Mesothelial cell of epicardium (in vitro differentiated cells): Measurements from ENCODE around the gene ENPP1. TPM values are rescaled to one million over a fixed set of nuclear protein-coding genes. Genes with fewer than 3 reads are reported as not detected.
"Not testable (repeated sequence)": the region's sequence is repeated elsewhere in the genome, so short reads cannot be mapped to it uniquely, and the experiment has no call there.

Source experiments
- DNase-seq, 2 experiments: peaks; one replicate each; pipeline ENCODE4 v3.0.0; 2021; ENCODE audit warnings: low spot score in 2 of 2; ENCODE audit not compliant: unreplicated experiment in 2 of 2
- H3K27ac Mint-ChIP-seq: 2 replicates; pipeline ENCODE4 v1.8.0; 2021; ENCODE audit warnings: mixed read lengths
- H3K27me3 Mint-ChIP-seq: 2 replicates; pipeline ENCODE4 v1.8.0; 2021; ENCODE audit warnings: low read depth, mixed read lengths
- H3K36me3 Mint-ChIP-seq: 2 replicates; pipeline ENCODE4 v1.8.0; 2021; ENCODE audit warnings: mixed read lengths
- H3K4me1 Mint-ChIP-seq: 2 replicates; pipeline ENCODE4 v1.8.0; 2021; ENCODE audit warnings: mixed read lengths
- H3K4me3 Mint-ChIP-seq: 2 replicates; pipeline ENCODE4 v1.8.0; 2021; ENCODE audit warnings: mild to moderate bottlenecking, moderate library complexity, mixed read lengths
- H3K9me3 Mint-ChIP-seq: 2 replicates; pipeline ENCODE4 v1.8.0; 2021; ENCODE audit warnings: mixed read lengths
- total RNA-seq: library from RNA; stranded (reverse); gene quantifications from 3 replicates; pipeline ENCODE4 v1.2.1, GENCODE V29; 2021
- TF ChIP-seq, protein P1 (sequence below): fragments of 200-600 bp; sonication (generic); IDR thresholded peaks from one replicate; pipeline ENCODE4 v1.5.0; 2021; ENCODE audit warnings: antibody characterized with exemption; ENCODE audit not compliant: unreplicated experiment

The ENPP1 gene
- total RNA-seq, 1 donor from 2014 or later: 6.8 TPM

DNA sequence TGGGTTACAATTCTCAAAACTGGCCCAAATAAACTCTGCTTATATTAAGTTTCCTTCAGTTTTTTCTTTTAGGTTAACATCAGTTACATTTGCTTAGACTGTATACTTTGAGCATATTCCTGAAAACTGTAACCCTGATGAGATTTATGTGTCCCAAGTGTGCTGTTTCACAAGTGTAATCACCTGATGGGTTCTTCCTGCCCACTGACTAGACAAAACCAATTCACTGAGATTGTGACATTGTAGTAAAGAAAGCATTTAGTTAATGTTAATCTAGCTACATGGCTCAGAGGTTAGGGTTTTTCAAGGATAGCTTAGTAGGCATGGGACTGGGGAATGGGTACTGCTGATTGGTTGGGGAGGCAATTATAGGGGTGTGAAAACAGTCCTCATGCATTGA, 89.8 kb downstream of the ENPP1 start:
- Mint-ChIP-seq H3K9me3 (peaks cover 19% of the 10 kb centered on the region), H3K27me3 (peaks cover 28% of the 10 kb centered on the region), H3K27ac (no peak overlapping the region), H3K36me3 (no peaks in the 10 kb centered on the region), H3K4me3 (no peak overlapping the region), H3K4me1 (peaks cover 5% of the 10 kb centered on the region)
- TF ChIP-seq, protein P1, sequence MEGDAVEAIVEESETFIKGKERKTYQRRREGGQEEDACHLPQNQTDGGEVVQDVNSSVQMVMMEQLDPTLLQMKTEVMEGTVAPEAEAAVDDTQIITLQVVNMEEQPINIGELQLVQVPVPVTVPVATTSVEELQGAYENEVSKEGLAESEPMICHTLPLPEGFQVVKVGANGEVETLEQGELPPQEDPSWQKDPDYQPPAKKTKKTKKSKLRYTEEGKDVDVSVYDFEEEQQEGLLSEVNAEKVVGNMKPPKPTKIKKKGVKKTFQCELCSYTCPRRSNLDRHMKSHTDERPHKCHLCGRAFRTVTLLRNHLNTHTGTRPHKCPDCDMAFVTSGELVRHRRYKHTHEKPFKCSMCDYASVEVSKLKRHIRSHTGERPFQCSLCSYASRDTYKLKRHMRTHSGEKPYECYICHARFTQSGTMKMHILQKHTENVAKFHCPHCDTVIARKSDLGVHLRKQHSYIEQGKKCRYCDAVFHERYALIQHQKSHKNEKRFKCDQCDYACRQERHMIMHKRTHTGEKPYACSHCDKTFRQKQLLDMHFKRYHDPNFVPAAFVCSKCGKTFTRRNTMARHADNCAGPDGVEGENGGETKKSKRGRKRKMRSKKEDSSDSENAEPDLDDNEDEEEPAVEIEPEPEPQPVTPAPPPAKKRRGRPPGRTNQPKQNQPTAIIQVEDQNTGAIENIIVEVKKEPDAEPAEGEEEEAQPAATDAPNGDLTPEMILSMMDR: no peak
- no peak for DNase-seq

DNA sequence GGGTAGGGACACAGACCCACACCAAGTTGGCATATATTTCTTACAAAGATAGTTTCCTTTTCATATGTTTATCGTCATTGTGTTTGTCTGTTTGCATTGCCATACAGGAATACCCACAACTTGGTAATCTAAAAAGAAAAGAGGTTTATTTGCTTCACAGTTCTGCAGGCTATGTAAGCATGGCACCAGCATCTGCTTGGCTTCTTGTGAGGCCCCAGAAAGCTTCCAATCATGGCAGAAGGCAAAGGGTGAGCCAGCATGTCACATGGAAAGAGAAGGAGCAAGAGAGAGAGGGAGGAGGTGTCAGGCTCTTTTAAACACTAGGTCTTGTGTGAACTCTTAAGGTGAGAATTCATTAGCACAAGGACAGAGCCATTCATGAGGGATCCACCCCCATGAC, 90.9 kb downstream of the ENPP1 start:
- peaks cover 13% of the 10 kb centered on the region for H3K4me1 Mint-ChIP-seq
- H3K36me3 Mint-ChIP-seq: no peaks in the 10 kb centered on the region
- TF ChIP-seq, protein P1: no peak

DNA sequence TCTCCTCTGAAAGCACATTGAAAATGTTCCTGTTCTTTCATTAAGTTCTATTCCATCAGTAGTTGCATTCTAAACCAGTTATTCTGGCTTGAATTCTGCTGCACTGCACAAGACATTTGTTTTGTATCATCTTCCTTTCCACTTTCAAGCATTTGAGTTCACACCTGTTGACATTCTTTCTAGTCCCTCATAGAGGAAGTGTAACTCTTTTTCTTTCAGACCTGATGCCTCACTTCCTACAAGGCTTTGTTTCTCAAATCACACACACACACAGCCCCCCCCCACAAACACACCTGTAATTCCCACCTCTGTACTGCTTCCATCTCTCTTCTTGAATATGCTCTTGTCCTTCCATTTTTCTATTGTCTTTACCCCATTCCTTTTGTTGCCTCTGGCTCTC, 92.4 kb downstream of the ENPP1 start:
- Mint-ChIP-seq H3K36me3 (no peaks in the 10 kb centered on the region), H3K27ac (no peak overlapping the region), H3K9me3 (peaks cover 19% of the 10 kb centered on the region), H3K27me3 (peaks cover 55% of the 10 kb centered on the region), H3K4me3 (no peak overlapping the region), H3K4me1 (peaks cover 9% of the 10 kb centered on the region)
- no peak for DNase-seq
- TF ChIP-seq, protein P1: no peak

More for the DNA sequence above, 90.9 kb downstream of the ENPP1 start:
- Mint-ChIP-seq H3K27ac (no peak overlapping the region), H3K27me3 (peaks cover 39% of the 10 kb centered on the region), H3K4me3 (no peak overlapping the region), H3K9me3 (peaks cover 19% of the 10 kb centered on the region)
- DNase-seq: no peak

DNA sequence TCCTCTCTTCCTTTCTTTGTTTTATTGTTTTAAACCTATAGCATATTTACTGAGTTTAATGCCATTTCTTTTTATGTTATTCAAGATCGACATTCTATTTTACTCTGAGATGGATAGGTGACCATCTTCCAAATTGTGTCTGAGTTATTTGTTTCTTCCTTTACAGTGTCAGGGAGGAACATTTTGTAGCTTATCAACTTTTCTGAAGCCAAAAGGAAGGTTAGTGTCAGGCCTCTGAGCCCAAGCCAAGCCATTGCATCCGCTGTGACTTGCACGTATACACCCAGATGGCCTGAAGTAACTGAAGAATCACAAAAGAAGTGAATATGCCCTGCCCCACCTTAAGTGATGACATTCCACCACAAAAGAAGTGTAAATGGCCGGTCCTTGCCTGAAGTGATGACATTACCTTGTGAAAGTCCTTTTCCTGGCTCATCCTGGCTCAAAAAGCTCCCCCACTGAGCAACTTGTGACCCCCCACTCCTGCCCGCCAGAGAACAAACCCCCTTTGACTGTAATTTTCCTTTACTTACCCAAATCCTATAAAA, 93.6 kb downstream of the ENPP1 start:
- not testable (repeated sequence) for H3K36me3 Mint-ChIP-seq, DNase-seq, H3K4me1 Mint-ChIP-seq, H3K27ac Mint-ChIP-seq, H3K4me3 Mint-ChIP-seq
- peaks cover 64% of the 10 kb centered on the region for H3K27me3 Mint-ChIP-seq
- H3K9me3 Mint-ChIP-seq: peaks cover 19% of the 10 kb centered on the region

DNA sequence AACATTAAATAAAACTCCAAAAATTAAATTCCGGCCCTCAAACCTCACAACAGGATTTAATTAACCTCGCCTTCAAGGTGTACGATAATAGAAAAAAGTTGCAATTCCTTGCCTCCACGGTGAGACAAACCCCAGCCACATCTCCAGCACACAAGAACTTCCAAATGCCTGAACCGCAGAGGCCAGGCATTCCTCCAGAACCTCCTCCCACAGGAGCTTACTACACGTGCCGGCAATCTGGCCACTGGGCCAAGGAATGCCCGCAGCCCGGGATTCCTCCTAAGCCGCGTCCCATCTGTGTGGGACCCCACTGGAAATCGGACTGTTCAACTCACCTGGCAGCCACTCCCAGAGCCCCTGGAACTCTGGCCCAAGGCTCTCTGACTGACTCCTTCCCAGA, 95.9 kb downstream of the ENPP1 start:
- not testable (repeated sequence) for H3K27ac Mint-ChIP-seq, H3K36me3 Mint-ChIP-seq, DNase-seq, H3K4me1 Mint-ChIP-seq, H3K4me3 Mint-ChIP-seq, H3K9me3 Mint-ChIP-seq
- H3K27me3 Mint-ChIP-seq: peaks cover 74% of the 10 kb centered on the region

DNA sequence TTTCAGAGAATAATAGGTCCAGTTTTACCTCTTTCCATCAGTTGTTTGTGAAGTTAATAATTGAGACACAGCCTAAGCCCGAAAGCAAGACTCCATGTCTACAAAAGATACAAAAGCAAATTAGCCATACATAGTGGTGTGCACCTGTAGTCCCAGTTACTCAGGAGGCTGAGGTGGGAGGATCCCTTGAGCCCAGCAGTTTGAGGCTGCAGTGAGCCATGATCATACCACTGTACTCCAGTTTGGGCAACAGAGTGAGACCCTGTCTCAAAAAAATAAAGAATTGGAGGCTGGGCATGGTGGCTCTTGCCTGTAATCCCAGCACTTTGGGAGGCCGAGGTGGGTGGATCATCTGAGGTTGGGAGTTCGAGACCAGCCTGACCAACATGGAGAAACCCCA, 101.0 kb downstream of the ENPP1 start:
- H3K36me3 Mint-ChIP-seq, H3K27ac Mint-ChIP-seq, H3K4me1 Mint-ChIP-seq, H3K4me3 Mint-ChIP-seq, H3K9me3 Mint-ChIP-seq, DNase-seq: not testable (repeated sequence)
- H3K27me3 Mint-ChIP-seq: peaks cover 39% of the 10 kb centered on the region

- no peak overlapping the region for H3K27ac Mint-ChIP-seq
Observed at GRCh38 chr6:131909408-131910218, 101.8 kb downstream of the ENPP1 start.

More at GRCh38 chr6:131909408-131910218, 101.8 kb downstream of the ENPP1 start:
- Mint-ChIP-seq H3K4me3 (no peak overlapping the region), H3K36me3 (no peaks in the 10 kb centered on the region), H3K4me1 (no peaks in the 10 kb centered on the region), H3K9me3 (no peaks in the 10 kb centered on the region), H3K27me3 (peaks cover 31% of the 10 kb centered on the region)
- DNase-seq: peak; percentile 48 to 84
- TF ChIP-seq, protein P1: peak; percentile 90
